Pancreas (tissue), 10 donors: ENCODE data around the gene NOS1AP. TPM values are rescaled to one million over a fixed set of nuclear protein-coding genes. Genes with fewer than 3 reads are reported as not detected.

Source experiments
- ATAC-seq, 4 donors: fragments of 200-7000 bp; cut with Tn5 transposase; one replicate each; pipeline versions ENCODE4 v1.8.0 to v1.9.1; 2020; ENCODE audit warnings: mild to moderate bottlenecking in 4 of 4, moderate library complexity in 4 of 4
- DNase-seq, 6 donors: peaks; one replicate each; pipeline ENCODE4 v3.0.0-alpha.2; 2020
- FAIRE-seq: peaks from 2 replicates; lab custom pipeline; 2012; peaks lifted over from hg19 to GRCh38; lab: Jason Lieb, UNC
- H3K27ac ChIP-seq, 4 donors: fragments of 200-600 bp; sonication (generic); 1 replicate in 3 of 4; 2 replicates in 1 of 4; pipeline versions ENCODE4 v1.5.0 to v1.8.0; 2020
- H3K27me3 ChIP-seq, 4 donors: fragments of 200-600 bp; one replicate each; pipeline ENCODE4 v1.8.0; 2021
- H3K36me3 ChIP-seq, 3 donors: fragments of 200-600 bp; sonication (generic) in 1 of 3; one replicate each; pipeline versions ENCODE4 v1.5.0 to v1.8.0; 2020 to 2021
- H3K4me1 ChIP-seq, 3 donors: fragments of 200-600 bp; one replicate each; pipeline ENCODE4 v1.8.0; 2021
- H3K4me3 ChIP-seq, 4 donors: fragments of 200-600 bp; sonication (generic) in 2 of 4; one replicate each; pipeline versions ENCODE4 v1.5.0 to v1.8.0; 2020 to 2021
- H3K9me3 ChIP-seq, 4 donors: fragments of 200-600 bp; one replicate each; pipeline ENCODE4 v1.8.0; 2021
- CTCF ChIP-seq, 4 donors: fragments of 200-600 bp; sonication (generic) in 3 of 4; IDR thresholded peaks; one replicate each; pipeline versions ENCODE4 v1.5.0 to v1.8.0; 2021; ENCODE audit warnings: antibody characterized with exemption in 4 of 4
- WGBS, 2 donors: extraction: QIAGEN DNeasy Blood & Tissue Kit; methylation state at CpG; one replicate each; pipeline ENCODE4 v1.1.7; 2013; 5-methylcytosine and 5-hydroxymethylcytosine counted together
- intact Hi-C, 3 donors: fragments of 100-400 bp; cut with DNase I; formaldehyde crosslinking; loops; one replicate each; pipeline versions ENCODE4 v1.11.1 to v1.14.2; 2022
- polyA plus RNA-seq, 2 donors: library from polyadenylated mRNA; stranded (reverse); fragments of 200-250 nt; gene quantifications; one replicate each; pipeline ENCODE4 v1.2.3, GENCODE V29; 2013
- total RNA-seq, 6 donors: library from RNA; stranded (reverse); fragmentation: NEBNext Ultra II Directional in 4 of 6; extraction: Animal tissue kit (Norgen Biotek cat#: 25700) in 4 of 6; gene quantifications; one replicate each; pipeline versions ENCODE4 v1.2.1 to v1.2.4, GENCODE V29; 2021 to 2023
- donor health status: healthy with polysubstance abuse.
- donor health status: DM: no; HTN: no; CAD: no; lungs with moderate emphysema.
- donor health status: DM: no; HTN: no; CAD: no.
- donor health status: control.
- donor health status: control.
- donor health status: Bipolar disorder and iron deficiency.
- donor health status: DM: yes; HTN: yes; CAD: no.
- donor health status: DM: no; HTN: no; CAD: no.
- donor health status: DM: no; HTN: no; CAD: no.
- donor health status: DM: yes; HTN: yes; CAD: no.

NOS1AP gene
- total and polyA plus RNA-seq, 8 donors = 0.40 to 2.8 (median 1.7) TPM

DNA sequence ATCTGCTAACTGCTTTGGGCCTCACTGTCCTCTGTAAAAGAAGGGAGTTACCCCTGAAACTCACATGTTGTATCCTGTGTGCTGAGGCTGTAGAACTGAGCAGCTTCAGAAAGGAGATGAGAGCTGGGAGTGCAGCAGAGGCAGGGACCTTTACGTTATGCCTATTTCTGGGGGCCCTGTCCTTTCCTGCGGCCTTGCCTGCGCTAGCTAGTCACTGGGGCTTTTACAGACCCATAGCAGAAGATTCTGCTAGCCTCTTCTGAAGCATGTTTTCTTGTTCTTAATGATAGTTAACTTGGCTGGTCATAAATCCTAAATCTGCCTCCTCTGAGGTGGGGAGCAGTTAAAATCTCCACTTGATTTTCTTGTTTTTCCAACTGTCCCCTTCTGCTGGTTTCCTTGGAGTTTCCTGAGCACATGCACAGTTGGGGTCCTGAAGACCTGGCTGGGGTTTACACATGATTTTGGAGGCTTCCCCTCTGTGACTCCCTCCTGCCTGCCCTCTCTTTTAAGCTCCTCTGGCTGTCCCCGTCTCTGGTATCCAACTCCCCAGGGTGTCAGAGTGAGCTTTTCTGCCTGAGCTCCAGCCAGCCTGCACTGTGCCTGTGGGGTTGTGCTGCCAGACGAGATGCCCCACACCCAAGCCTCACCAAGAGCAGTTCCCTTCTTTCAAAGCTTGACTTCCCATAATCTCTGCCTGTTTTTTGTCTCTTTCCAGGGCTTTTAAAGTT, 76.6 kb downstream of the NOS1AP start:
- Histone ChIP-seq H3K27me3 (no peaks in the 10 kb centered on the region), H3K9me3 (no peaks in the 10 kb centered on the region), H3K27ac (no peak overlapping the region), H3K4me1 (no peaks in the 10 kb centered on the region), H3K4me3 (no peak overlapping the region), H3K36me3 (no peaks in the 10 kb centered on the region)
- intact Hi-C loops = no loop called here
- DNase-seq = no peak
- FAIRE-seq = no peak
- no peak for ATAC-seq
- TF ChIP-seq CTCF (IDR thresholded peaks at IDR 0.05) = no peak
- WGBS, 2 donors = 92 to 96% methylated on average over 5 of the region's 5 CpGs

GRCh38 chr1:162147760-162148159, 78.3 kb downstream of the NOS1AP start:
- Histone ChIP-seq H3K9me3 (no peaks in the 10 kb centered on the region), H3K27ac (no peak overlapping the region), H3K27me3 (no peaks in the 10 kb centered on the region), H3K4me3 (no peak overlapping the region), H3K36me3 (no peaks in the 10 kb centered on the region), H3K4me1 (no peaks in the 10 kb centered on the region)
- ATAC-seq = no peak
- TF ChIP-seq CTCF (IDR thresholded peaks at IDR 0.05) = no peak
- 37 to 40% methylated on average over 1 of the region's 1 CpG for WGBS, 2 donors
- intact Hi-C loops = no loop called here
- no peak for DNase-seq
- FAIRE-seq = no peak

GRCh38 chr1:162150112-162150511, 80.6 kb downstream of the NOS1AP start:
- Histone ChIP-seq H3K4me3 (no peak overlapping the region), H3K9me3 (no peaks in the 10 kb centered on the region), H3K27ac (no peak overlapping the region), H3K27me3 (no peaks in the 10 kb centered on the region), H3K4me1 (no peaks in the 10 kb centered on the region), H3K36me3 (no peaks in the 10 kb centered on the region)
- no peak for FAIRE-seq
- no peak for TF ChIP-seq CTCF (IDR thresholded peaks at IDR 0.05)
- ATAC-seq = no peak
- intact Hi-C loops = no loop called here
- DNase-seq = no peak

DNA sequence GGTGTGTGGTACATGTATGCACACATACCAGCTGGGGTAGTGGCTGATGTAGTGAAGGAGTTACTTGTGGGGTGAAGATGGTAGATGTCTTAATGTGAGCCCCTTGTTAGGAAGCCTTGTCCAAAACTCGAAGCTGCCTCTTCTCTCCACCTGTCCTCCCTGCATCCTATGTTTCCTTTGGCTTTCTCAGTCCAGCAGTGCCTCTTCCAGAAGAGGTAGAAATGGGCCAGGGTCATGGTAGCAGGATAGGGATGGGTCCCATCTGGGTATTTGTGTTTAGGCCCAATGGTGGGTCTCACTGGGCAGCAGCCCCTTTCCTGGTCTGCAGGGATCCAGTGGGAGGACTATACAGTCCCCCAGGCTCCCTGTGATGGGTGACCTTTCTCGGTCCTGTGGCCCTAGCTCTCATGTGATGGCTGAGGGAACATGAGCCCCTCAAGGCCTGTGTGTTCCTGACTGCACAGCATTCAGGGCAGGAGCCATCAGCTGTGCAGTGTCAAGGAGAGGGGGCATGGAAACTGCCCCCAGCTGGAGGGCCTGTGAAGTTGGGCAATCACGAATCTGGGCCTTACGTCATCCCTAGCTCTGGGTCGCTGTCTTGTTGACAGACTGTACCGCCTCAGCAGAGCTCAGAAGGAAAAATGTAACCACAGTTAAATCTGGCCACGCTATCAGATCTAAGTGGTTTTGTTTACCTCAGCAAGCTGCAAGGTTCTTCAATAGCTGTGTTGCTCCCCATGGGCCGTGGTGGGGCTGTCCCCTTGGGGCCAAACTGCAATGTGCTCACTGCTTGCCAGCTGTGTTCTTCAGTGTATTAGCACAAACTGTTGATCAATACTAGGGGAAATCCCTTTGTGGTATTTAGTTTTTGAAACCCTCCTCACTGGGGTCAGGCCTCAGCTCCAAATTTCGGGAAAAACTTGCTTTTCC, 82.7 kb downstream of the NOS1AP start:
- DNase-seq = peak in 2 of 6 donors; percentile 25 to 33
- intact Hi-C loops = no loop called here

More for the DNA sequence above, 82.7 kb downstream of the NOS1AP start:
- 47 to 49% methylated on average over 9 of the region's 9 CpGs for WGBS, 2 donors
- FAIRE-seq (no peak), ATAC-seq (peak; percentile 61 to 84 (median 76))
- no peaks in the 10 kb centered on the region for H3K27me3 ChIP-seq
- H3K36me3 ChIP-seq = no peaks in the 10 kb centered on the region
- no peak for TF ChIP-seq CTCF (IDR thresholded peaks at IDR 0.05)
- no peak overlapping the region for H3K4me3 ChIP-seq
- H3K4me1 ChIP-seq = no peaks in the 10 kb centered on the region
- no peaks in the 10 kb centered on the region for H3K9me3 ChIP-seq
- no peak overlapping the region for H3K27ac ChIP-seq
